ENCODE measurements around the gene TIGAR. TPM values are rescaled to one million over a fixed set of nuclear protein-coding genes. Genes with fewer than 3 reads are reported as not detected.

TIGAR gene
- total RNA-seq, 1 donor from 2014 or later: 18.1 TPM

DNA sequence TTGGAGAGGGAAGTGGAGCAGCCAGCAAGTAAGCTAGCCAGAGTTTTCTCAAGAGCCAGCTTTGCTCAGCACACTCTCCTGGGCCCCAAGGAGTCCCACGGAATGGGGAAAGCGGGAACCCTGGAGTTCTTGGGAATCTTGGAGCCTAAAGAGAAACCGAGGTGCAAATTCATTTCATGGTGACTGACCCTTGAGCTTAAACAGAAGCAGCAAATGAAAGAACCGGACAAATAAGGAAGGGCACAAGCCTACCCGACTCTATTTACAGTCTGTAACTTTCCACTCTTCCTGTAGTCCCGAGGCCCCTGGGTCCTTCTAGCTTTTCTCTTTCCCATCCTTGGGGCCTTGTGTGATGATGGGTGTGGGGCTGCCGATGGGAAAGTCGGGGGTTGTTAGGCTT lies 18.1 kb upstream of the TIGAR start:
- Histone ChIP-seq H3K36me3 (no peaks in the 10 kb centered on the region), H3K79me2 (ENCODE audit: low read depth) (no peaks in the 10 kb centered on the region), H2AFZ (replicated peaks) (no peak overlapping the region), H4K20me1 (ENCODE audit: low read depth) (peaks cover 48% of the 10 kb centered on the region), H3K27me3 (no peaks in the 10 kb centered on the region), H3K4me1 (peaks cover 13% of the 10 kb centered on the region), H3F3A (ENCODE audit: low read depth) (peaks cover 21% of the 10 kb centered on the region), H3K4me3 (no peak overlapping the region), H3K9ac (no peak overlapping the region), H3K9me3 (ENCODE audit: low read depth) (no peaks in the 10 kb centered on the region), H3K27ac (no peak overlapping the region), H3K4me2 (no peak overlapping the region)
- H3K27ac Mint-ChIP-seq: no peak overlapping the region
- TF ChIP-seq EZH2 (IDR thresholded peaks at IDR 0.05) (no peak), EZH2phosphoT487 (IDR thresholded peaks at IDR 0.05) (no peak)
- TF ChIP-seq, protein P1, sequence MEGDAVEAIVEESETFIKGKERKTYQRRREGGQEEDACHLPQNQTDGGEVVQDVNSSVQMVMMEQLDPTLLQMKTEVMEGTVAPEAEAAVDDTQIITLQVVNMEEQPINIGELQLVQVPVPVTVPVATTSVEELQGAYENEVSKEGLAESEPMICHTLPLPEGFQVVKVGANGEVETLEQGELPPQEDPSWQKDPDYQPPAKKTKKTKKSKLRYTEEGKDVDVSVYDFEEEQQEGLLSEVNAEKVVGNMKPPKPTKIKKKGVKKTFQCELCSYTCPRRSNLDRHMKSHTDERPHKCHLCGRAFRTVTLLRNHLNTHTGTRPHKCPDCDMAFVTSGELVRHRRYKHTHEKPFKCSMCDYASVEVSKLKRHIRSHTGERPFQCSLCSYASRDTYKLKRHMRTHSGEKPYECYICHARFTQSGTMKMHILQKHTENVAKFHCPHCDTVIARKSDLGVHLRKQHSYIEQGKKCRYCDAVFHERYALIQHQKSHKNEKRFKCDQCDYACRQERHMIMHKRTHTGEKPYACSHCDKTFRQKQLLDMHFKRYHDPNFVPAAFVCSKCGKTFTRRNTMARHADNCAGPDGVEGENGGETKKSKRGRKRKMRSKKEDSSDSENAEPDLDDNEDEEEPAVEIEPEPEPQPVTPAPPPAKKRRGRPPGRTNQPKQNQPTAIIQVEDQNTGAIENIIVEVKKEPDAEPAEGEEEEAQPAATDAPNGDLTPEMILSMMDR (IDR thresholded peaks at IDR 0.05): no peak
- peaks cover 48% of the 10 kb centered on the region for H3K36me3 Mint-ChIP-seq
- no peaks in the 10 kb centered on the region for H3K9me3 Mint-ChIP-seq
- peaks cover 17% of the 10 kb centered on the region for H3K4me1 Mint-ChIP-seq
- H3K27me3 Mint-ChIP-seq (ENCODE audit: insufficient read depth, low read depth): peaks cover 2% of the 10 kb centered on the region
- H3K4me3 Mint-ChIP-seq: no peak overlapping the region
- no peak for DNase-seq (ENCODE audit: low spot score)

DNA sequence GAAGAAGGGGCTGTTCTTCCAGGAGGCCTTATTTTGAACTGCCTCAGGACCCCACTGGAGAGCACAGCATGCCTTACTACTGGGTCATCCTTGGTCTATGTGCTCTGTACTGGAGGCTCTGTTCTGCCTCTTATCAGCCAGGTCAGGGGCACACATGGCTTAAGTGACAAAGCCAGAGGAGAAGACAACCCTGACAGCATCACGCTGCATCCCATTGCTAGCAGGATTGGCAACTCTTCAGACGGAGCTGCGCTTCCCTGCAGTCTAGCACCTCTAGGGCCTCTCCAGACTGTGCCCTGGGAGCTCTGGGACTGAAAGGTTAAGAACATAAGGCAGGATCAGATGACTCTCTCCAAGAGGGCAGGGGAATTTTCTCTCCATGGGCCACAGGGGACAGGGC lies 17.3 kb upstream of the TIGAR start:
- no peaks in the 10 kb centered on the region for H3K79me2 ChIP-seq (ENCODE audit: low read depth)
- H3K9ac ChIP-seq: no peak overlapping the region
- no peaks in the 10 kb centered on the region for H3K9me3 ChIP-seq (ENCODE audit: low read depth)
- Mint-ChIP-seq H3K36me3 (peaks cover 45% of the 10 kb centered on the region), H3K27ac (no peak overlapping the region), H3K4me1 (peaks cover 26% of the 10 kb centered on the region), H3K9me3 (no peaks in the 10 kb centered on the region), H3K4me3 (no peak overlapping the region), H3K27me3 (ENCODE audit: insufficient read depth, low read depth) (peaks cover 2% of the 10 kb centered on the region)
- no peak for DNase-seq (ENCODE audit: low spot score)
- H3K27me3 ChIP-seq: no peaks in the 10 kb centered on the region
- no peak overlapping the region for H3K4me2 ChIP-seq
- TF ChIP-seq EZH2 (IDR thresholded peaks at IDR 0.05): no peak
- TF ChIP-seq, protein P1 (IDR thresholded peaks at IDR 0.05): no peak
- no peak for TF ChIP-seq EZH2phosphoT487 (IDR thresholded peaks at IDR 0.05)
- H3K27ac ChIP-seq: no peak overlapping the region
- H3F3A ChIP-seq (ENCODE audit: low read depth): peaks cover 30% of the 10 kb centered on the region
- peaks cover 21% of the 10 kb centered on the region for H3K4me1 ChIP-seq
- H3K36me3 ChIP-seq: no peaks in the 10 kb centered on the region
- H3K4me3 ChIP-seq: no peak overlapping the region
- H2AFZ ChIP-seq (replicated peaks): no peak overlapping the region
- peaks cover 40% of the 10 kb centered on the region for H4K20me1 ChIP-seq (ENCODE audit: low read depth)

DNA sequence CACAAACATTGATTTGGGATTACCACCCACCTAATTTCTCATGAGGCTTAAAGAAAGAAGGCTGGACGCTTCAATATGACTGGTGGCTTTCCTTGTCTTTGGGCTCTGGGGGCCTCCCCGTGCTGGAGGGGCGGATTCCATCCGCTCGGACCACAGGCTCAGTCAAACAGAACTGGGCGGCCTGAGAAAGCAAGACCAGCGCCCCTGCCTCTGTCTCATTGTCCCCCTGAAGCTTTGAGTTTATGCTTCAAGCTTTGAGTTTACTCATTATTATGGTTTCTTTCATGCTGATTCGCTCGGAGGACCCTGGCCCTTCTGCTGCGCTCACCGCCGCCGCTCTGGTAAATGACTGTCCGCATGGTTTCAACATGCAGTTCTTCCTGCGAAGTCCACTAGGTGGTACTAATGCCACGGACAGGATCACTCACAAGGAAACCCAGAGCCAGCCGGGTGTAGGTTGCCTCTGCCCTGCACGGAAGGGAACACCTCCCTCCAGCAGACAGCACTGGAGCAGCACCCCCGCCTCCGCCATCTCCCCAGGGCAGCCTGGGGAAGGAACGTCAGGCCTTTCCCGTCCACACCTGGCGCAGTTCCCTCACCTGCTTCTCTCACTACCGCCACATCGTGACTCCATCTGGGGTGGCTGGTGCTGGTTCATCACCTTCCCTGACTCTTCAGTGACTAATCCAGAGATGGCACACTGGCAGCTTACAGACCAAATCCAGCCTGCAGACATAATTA lies 13.2 kb upstream of the TIGAR start:
- Histone ChIP-seq H3K4me1 (peaks cover 22% of the 10 kb centered on the region), H3K4me2 (peak overlapping the region; percentile 67), H3F3A (ENCODE audit: low read depth) (peaks cover 34% of the 10 kb centered on the region), H4K20me1 (ENCODE audit: low read depth) (peaks cover 14% of the 10 kb centered on the region), H3K27ac (no peak overlapping the region), H3K9me3 (ENCODE audit: low read depth) (no peaks in the 10 kb centered on the region), H3K27me3 (no peaks in the 10 kb centered on the region), H3K9ac (no peak overlapping the region), H2AFZ (replicated peaks) (no peak overlapping the region), H3K4me3 (peak overlapping the region; percentile 5), H3K36me3 (no peaks in the 10 kb centered on the region), H3K79me2 (ENCODE audit: low read depth) (no peaks in the 10 kb centered on the region)
- DNase-seq (ENCODE audit: low spot score): peak; percentile 90
- TF ChIP-seq, protein P1 (IDR thresholded peaks at IDR 0.05): peak; percentile 75
- TF ChIP-seq EZH2 (IDR thresholded peaks at IDR 0.05) (no peak), EZH2phosphoT487 (IDR thresholded peaks at IDR 0.05) (no peak)
- Mint-ChIP-seq H3K4me1 (peaks cover 38% of the 10 kb centered on the region), H3K9me3 (no peaks in the 10 kb centered on the region), H3K36me3 (peaks cover 18% of the 10 kb centered on the region), H3K27me3 (ENCODE audit: insufficient read depth, low read depth) (peaks cover 2% of the 10 kb centered on the region), H3K27ac (peak overlapping the region; percentile 64), H3K4me3 (peak overlapping the region; percentile 77)

Measured in neural progenitor cell (in vitro differentiated cells).